ENCODE results near the gene INTS13. TPM values are rescaled to one million over a fixed set of nuclear protein-coding genes. Genes with fewer than 3 reads are reported as not detected.

INTS13 gene
- total and polyA plus RNA-seq, 5 donors, result 14.7 to 19.8 (median 15.8) TPM

Other genes with a start within 250 kb of the INTS13 start
- 10 to 100 TPM; 19.5 to 32.1 (median 24.6) TPM for gene ITPR2, start 104.8 kb downstream of the INTS13 start, total RNA-seq
- 4.2 TPM for gene ITPR2, start 104.8 kb downstream of the INTS13 start, polyA plus RNA-seq
- 10 to 100 TPM; 37.9 to 43.7 (median 39.9) TPM for gene FGFR1OP2, start 489 bp upstream of the INTS13 start, total RNA-seq
- gene FGFR1OP2, start 489 bp upstream of the INTS13 start, polyA plus RNA-seq, result 33.4 TPM
- 10 to 100 TPM; 23.6 to 31.1 (median 26.3) TPM for gene TM7SF3, start 76.4 kb upstream of the INTS13 start, total RNA-seq
- 7.9 TPM for gene TM7SF3, start 76.4 kb upstream of the INTS13 start, polyA plus RNA-seq
- 10 to 100 TPM; 61.9 to 69.6 (median 65.1) TPM for gene MED21, start 84.6 kb upstream of the INTS13 start, total RNA-seq
- 44.1 TPM for gene MED21, start 84.6 kb upstream of the INTS13 start, polyA plus RNA-seq
- gene C12orf71, start 144.6 kb upstream of the INTS13 start, total RNA-seq, result not detected
- gene C12orf71, start 144.6 kb upstream of the INTS13 start, polyA plus RNA-seq, result not detected